ENCODE data around the gene A1BG.
"Not testable (repeated sequence)": the region's sequence is repeated elsewhere in the genome, so short reads cannot be mapped to it uniquely, and the experiment has no call there.

A1BG gene

DNA sequence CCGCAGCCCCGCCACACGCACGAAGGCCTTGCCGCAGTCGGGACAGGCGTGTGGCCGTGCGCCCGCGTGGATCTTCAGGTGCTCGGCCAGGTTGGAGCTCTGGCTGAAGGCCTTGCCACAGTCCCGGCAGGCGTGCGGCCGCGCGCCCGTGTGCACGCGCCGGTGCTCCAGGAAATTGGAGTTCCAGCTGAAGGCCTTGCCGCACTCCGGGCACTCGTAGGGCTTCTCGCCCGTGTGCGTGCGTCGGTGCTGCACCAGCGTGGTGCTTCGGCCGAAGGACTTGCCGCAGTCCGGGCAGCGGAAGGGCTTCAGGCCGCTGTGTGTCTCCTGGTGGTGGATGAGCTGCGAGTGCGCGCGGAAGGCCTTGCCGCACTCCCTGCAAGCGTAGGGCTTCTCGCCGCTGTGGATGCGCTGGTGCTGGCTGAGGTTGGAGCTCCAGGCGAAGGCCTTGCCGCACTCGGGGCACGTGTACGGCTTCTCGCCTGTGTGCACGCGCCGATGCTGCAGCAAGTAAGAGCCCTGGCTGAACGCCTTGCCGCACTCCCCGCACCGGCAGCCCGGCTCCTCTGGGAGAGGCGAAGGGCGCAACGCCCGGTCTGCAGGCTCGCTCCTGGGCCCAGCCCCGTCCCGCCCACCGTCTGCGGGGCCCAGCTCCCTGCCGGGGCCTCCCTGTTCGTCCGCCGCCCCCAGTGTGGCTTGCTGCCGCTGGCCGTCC lies 3.6 kb upstream of the A1BG start:
- no peak for DNase-seq

GRCh38 chr19:58355908-58356765 lies 2.8 kb upstream of the A1BG start:
- DNase-seq: no peak

DNA sequence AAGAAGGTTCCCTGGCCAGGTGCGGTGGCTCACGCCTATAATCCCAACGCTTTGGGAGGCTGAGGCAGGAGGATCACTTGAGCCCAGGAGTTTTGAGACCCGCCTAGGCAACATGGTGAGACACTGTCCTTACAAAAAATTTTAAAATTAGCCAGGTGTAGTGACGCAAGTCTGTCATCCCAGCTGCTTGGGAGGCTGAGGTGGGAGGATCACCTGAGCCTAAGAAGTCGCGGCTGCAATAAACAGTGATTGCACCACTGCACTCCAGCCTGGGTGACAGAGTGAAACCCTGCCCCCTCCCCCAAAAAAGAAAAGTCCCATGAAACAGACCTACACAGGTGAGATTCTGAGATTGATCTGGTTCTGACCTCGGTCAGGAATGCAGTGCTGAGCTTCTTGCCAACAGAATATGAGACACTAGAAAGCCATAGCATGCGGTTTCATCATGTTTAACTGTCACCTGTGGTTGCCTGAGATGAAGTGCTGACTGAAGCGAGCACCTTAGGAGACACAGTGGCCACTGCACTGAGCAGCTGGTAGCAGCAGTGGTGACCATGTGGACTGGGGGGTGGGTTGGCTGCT lies 2.0 kb upstream of the A1BG start:
- DNase-seq: no peak

GRCh38 chr19:58354478-58355030 lies 1.3 kb upstream of the A1BG start:
- no peak for DNase-seq

DNA sequence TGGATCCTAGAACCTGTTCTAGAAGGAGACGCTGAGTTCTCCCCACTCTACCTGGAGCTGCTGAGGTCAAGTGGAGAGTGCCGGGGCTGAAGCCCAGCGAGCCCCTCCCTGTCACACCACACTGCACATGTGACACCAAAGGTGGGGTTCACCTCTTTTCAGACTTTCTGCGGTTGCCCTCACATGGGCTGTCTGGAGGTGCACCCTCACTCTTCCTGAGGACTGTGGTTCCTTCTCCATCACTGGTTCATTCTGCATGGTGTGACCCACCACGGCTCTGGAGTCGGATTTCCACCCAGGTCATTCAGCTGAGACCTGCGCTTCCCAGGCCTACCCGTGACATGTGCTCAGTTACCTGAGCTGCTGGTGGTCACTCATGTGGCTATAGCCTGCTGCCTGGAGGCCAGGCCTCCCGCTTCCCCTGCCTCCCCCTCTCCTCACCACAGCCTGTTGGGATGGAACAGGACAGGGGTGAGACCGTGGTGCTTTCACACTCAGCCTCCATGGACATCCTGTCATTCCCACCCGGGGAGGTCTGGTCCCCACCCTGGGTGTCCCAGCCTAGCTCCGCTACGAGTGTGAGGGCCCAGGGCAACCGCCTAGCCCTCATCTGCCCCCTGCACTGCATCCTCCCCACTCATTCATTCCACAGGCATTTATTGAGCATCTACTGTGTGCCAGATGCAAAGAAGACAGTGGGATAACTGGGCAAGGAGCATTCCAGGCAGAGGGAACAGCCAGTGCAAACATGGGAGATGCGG lies 605 bp upstream of the A1BG start:
- no peak for DNase-seq

- no peak for DNase-seq
Observed at GRCh38 chr19:58351990-58352755, 1.1 kb downstream of the A1BG start.

- DNase-seq: no peak
Observed at GRCh38 chr19:58351558-58351878, 1.8 kb downstream of the A1BG start.

- DNase-seq: no peak
Observed at GRCh38 chr19:58350871-58351557, 2.3 kb downstream of the A1BG start.

DNA sequence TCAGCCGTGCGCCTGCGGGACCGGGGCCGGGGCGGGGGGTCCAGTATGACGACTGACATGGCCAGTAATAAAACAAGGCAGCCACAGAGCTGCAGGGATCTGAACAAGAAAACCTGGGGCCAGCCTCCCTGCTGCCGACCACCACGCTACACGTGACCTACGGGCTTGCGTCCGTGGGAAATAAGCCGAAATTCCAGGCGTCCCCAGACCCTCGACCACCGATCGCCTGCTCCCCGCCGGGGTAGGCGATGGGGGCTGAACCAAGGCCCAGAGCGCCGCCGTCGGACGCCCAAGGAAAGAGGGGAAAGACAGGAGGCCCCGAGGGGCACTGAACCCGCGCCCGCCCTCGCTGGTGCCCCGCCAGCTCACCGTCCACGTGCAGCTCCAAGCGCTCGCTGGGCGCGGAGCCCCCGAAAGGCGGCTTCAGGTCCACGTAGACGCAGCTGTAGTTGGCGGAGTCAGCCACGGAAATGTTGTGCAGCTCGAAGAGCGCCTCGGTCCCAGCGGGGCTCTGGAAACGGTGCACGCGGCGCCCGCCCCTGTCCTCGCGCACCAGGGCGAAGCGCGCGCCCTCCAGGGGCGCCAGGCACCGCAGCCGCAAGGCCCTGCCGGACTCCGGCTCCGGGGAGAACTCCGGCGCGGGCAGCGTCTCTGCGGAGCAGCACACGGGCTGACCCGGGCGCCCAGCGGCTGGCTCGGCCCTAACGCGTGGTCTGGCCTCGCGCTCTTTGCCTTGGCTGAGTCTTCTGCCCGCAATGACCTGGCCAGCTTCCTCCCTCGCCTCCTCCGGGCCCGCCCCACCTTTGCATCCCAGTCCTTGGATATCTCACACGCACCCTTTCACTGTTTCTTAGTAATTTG lies 3.1 kb downstream of the A1BG start:
- no peak for DNase-seq

DNA sequence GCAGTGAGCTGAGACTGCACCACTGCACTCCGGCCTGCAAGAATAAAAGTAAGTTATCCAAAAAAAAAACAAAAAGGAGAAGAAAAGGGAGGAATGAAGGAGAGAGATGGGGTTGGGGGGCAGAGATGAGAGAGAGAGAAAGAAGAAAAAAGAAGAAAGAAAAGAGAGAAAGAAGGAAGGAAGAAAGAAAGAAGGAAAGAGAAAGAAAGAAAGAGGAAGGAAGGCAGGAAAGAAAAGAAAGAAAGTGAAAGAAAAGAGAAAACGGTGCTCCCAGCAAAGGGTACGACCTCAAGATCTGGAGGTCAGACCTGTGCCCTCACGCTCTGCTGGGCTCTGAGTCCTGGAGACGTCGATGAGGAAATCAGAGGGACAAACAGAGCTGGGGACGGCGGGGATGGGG lies 3.7 kb downstream of the A1BG start:
- no peak for DNase-seq

DNA sequence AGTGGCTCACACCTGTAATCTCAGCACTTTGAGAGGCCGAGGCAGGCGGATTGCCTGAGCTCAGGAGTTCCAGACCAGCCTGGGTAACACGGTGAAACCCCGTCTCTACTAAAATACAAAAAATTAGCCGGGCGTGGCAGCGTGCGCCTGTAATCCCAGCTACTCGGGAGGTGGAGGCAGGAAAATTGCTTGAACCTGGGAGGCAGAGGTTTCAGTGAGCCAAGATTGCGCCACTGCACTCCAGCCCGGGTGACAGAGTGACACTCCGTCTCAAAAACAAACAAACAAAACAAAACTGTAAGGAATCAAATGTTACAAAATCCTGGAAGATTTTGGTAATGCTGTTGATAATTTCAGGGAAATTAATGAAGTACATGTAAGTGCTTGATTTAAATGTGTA lies 5.2 kb downstream of the A1BG start:
- DNase-seq: not testable (repeated sequence)

DNA sequence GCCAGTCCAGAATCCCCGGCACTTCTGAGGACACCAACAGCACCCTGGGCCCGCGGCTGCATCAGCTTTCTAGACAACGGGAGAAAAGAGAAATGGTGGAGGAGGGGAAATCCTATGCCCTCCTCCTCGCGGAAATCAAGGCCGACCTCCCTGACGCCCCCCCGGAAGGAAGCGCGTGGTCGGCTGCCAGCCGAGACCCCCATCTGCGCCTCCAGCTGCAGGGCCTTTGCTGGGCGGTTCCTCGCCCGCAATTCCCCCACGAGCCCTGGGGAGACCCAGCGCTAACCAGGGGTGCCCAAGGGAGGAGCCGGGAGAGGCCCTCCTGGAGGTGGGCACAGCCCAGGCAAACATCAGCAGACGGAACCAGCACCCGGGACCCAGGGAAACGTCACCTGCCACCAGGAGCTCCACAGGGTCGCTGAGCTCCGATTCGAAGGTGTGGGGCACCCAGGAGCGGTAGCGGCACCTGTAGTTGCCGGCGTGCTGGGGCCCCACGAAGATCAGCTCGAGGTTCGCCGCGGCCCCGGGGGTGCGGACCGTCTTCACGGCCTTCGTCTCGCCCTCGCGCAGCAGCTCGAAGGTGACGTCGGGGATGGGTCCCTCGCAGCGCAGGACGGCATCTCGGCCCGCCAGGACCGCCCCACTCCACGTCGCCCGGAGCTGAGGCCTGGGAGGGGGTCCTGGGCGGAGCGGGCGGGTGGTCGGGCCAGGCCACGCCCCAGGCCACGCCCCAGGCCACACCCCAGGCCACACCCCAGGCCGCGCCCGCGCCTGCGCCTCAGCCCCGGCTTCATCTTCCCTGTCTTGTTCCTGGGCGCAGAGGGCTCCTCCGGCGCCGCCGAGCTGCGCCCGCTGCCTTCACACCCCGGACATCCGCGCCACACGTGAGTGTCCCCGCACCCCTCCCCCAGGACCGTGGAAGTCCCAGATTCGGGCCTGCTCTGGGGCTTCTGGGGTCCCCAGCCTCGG lies 6.0 kb downstream of the A1BG start:
- peak; percentile 76 to 81 for DNase-seq

DNA sequence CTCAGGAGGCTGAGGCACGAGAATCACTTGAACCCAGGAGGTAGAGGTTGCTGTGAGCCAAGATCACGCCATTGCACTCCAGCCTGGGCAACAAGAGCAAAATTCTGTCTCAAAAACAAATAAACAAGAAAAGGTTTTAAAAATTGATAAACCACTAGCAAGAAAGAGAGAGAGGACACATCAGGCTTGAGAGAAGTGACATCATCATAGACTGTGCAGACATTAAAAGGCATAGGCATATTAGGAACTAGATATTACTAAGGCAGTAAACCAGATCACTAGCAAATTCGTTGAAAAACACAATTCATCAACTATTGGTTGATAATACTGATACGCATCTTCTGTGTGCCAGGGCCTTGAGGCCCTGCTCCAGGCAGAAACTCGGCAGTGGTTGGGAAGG lies 7.7 kb downstream of the A1BG start:
- no peak for DNase-seq

DNA sequence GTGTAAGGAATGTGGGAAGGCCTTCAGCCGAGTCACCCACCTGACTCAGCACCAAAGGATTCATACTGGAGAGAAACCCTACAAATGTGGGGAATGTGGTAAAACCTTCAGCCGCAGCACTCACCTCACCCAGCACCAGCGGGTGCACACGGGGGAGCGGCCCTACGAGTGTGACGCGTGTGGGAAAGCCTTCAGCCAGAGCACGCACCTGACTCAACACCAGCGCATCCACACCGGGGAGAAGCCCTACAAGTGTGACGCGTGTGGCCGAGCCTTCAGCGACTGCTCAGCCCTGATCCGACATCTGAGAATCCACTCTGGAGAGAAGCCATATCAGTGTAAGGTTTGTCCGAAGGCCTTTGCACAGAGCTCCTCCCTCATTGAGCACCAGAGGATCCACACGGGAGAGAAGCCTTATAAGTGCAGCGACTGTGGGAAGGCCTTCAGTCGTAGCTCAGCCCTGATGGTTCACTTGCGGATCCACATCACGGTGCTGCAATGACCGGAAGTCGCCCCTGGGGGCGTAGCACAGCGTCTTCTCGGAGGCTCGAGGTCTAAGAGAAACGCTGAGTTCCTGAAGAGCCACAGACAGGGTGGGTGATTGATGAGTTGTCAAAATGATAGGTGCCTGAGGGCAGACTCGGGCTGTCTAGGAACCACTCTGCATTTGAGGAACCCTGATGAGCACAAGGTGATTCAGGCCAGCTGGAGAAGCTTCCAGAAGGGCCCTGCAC lies 14.3 kb downstream of the A1BG start:
- no peak for DNase-seq

- DNase-seq: no peak
Observed at GRCh38 chr19:58338336-58338735, 15.0 kb downstream of the A1BG start.

GRCh38 chr19:58336820-58337219 lies 16.5 kb downstream of the A1BG start:
- DNase-seq: no peak

DNA sequence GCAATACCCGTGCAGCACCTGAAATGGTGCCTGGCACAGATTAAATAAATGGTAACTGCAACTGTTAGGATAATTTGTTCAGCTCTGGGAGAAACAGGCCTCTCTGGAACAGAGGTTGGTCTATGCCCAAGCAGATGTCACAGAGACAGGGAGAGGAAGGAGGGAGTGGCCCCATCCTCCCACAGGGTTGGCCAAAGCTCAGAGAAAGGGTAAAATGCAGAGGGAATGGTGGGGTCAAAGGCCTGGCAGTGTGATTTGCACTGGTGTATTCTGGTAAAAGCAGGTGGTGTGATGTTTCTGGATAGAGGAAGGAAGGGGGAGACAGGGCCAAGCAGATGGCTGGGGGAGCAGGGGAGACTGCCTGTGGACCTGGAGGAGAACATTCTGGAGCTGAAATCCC lies 17.1 kb downstream of the A1BG start:
- no peak for DNase-seq

DNA sequence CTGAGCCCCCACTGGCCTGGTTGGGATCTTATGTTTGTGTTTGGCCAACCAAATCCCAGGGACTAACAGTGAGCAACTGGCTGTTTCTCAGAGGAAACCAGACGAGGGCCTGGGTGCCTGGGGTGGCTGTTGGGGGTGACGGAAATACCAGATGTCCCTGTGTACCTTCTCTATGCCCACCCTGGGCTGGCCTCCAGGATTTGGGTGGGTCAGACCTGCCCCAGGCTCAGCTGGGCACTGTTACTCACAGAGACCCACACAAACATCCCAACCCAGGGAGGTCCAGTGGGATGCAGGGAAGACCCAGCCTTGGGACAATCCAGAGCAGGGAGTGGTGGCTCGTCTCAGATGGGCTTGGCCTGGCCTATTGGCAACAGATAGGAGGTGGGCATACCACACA lies 17.7 kb downstream of the A1BG start:
- DNase-seq: no peak

All from NCI-H1930 (cell line).